ENCODE data around the gene C1QL1.
A peak's percentile ranks its signal among the peaks of the same experiment; 100 is the strongest.

The C1QL1 gene

DNA sequence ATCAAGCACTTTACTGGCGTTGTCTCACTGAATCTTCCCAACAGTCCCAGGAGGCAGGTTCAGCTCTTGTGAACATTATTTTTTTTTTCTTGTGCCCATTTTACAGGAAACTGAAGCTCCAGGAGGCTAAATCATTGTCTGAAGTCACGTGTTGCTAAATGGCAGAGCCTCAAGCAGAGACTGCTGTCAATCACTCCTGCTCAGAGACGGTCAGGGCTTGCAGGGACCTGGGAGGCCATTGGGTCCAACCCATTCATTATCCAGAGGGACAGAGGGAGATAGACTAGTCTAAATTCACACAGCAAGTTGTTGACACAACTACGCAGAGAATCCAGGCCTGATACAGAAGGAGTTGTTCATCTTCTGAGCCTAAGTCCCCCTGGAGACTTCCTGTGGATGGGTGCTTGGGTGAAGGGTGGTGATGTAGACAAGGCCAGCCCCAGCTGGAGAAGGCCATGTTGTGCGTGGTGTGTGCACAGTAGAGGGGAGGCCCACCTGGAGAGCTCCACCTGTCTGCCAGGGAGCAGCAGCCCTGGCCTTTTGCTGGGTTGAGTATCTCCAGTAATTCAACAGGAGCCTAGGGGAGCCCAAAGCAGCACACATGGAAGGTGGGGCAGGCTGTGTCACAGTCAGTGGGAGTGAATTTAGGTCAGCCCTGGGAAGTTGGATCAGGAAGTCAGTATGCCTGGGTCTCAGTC, 24.3 kb upstream of the C1QL1 start:
- TF ChIP-seq POLR2A (IDR thresholded peaks at IDR 0.05; ENCODE audit: low read depth, low read length) (no peak), POU2F2 (IDR thresholded peaks at IDR 0.05; ENCODE audit: low read depth, low read length) (no peak), SPI1 (IDR thresholded peaks at IDR 0.05; ENCODE audit: low read depth, low read length) (no peak), TAF1 (IDR thresholded peaks at IDR 0.05; ENCODE audit: low read depth, low read length) (no peak), PAX5 (IDR thresholded peaks at IDR 0.05; ENCODE audit: insufficient read depth, low read length, severe bottlenecking) (no peak), POLR2AphosphoS5 (IDR thresholded peaks at IDR 0.05; ENCODE audit: low read depth, low read length) (no peak)
- DNase-seq (ENCODE audit: insufficient read length, low spot score) (no peak), FAIRE-seq (no peak)

GRCh38 chr17:44990994-44991393, 22.9 kb upstream of the C1QL1 start:
- TF ChIP-seq TAF1 (IDR thresholded peaks at IDR 0.05; ENCODE audit: low read depth, low read length) (no peak), POU2F2 (IDR thresholded peaks at IDR 0.05; ENCODE audit: low read depth, low read length) (no peak), POLR2A (IDR thresholded peaks at IDR 0.05; ENCODE audit: low read depth, low read length) (no peak), SPI1 (IDR thresholded peaks at IDR 0.05; ENCODE audit: low read depth, low read length) (no peak), PAX5 (IDR thresholded peaks at IDR 0.05; ENCODE audit: insufficient read depth, low read length, severe bottlenecking) (no peak), POLR2AphosphoS5 (IDR thresholded peaks at IDR 0.05; ENCODE audit: low read depth, low read length) (no peak)
- no peak for DNase-seq (ENCODE audit: insufficient read length, low spot score)
- FAIRE-seq: no peak

GRCh38 chr17:44989552-44990138, 21.5 kb upstream of the C1QL1 start:
- TF ChIP-seq POU2F2 (IDR thresholded peaks at IDR 0.05; ENCODE audit: low read depth, low read length) (peak; percentile 29; the same call in 1 of the 2 replicates), SPI1 (IDR thresholded peaks at IDR 0.05; ENCODE audit: low read depth, low read length) (no peak), PAX5 (IDR thresholded peaks at IDR 0.05; ENCODE audit: insufficient read depth, low read length, severe bottlenecking) (peak; percentile 78)
- peak; percentile 85 for FAIRE-seq

DNA sequence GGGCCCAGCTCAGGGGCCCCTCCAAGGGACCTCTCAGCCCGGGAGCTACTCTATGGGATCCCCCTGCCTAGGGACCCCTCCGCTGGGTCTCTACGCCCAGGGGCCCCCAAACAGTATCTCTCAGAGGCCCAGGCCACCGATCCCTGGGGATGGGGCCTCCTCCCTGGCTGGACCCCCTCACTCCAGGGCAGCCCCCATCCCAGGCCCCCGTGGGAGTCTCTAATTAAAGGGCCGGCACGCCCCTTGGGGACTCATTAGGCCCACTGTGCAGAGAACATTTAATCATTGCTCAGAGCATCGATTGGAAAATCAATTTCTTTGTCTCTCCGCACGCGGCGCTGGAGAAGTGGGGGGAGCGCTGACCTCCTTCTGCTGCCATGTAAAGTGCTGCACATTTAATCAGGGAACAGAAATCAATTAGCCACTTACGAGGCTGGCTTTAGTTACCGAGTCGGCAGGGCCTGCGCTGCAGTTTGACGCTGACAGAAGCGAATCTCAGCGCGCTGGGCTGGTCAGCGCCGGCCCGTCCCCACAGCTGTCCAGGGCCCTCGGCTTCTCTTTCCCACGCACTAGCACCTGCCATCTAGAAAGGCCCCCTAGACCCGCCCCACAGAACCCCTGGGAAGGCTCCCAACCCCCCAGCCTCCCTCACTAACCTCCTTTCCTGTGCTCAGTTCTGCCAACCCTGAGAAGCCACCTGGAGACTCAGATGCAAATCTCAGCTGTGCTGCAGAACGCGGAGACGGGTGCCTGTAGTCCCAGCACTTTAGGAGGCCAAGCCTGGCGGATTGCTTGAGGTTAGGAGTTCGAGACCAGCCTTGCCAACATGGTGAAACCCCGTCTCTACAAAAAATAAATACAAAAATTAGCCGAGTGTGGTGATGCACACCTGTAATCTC, 20.2 kb upstream of the C1QL1 start:
- TF ChIP-seq POLR2AphosphoS5 (IDR thresholded peaks at IDR 0.05; ENCODE audit: low read depth, low read length): no peak
- TF ChIP-seq POU2F2 (IDR thresholded peaks at IDR 0.05; ENCODE audit: low read depth, low read length): no peak
- no peak for TF ChIP-seq POLR2A (IDR thresholded peaks at IDR 0.05; ENCODE audit: low read depth, low read length)
- TF ChIP-seq SPI1 (IDR thresholded peaks at IDR 0.05; ENCODE audit: low read depth, low read length): no peak
- no peak for TF ChIP-seq PAX5 (IDR thresholded peaks at IDR 0.05; ENCODE audit: insufficient read depth, low read length, severe bottlenecking)
- TF ChIP-seq TAF1 (IDR thresholded peaks at IDR 0.05; ENCODE audit: low read depth, low read length): no peak
- FAIRE-seq: peak; percentile 68
- DNase-seq (ENCODE audit: insufficient read length, low spot score): no peak

More at GRCh38 chr17:44989552-44990138, 21.5 kb upstream of the C1QL1 start:
- DNase-seq (ENCODE audit: insufficient read length, low spot score): no peak

DNA sequence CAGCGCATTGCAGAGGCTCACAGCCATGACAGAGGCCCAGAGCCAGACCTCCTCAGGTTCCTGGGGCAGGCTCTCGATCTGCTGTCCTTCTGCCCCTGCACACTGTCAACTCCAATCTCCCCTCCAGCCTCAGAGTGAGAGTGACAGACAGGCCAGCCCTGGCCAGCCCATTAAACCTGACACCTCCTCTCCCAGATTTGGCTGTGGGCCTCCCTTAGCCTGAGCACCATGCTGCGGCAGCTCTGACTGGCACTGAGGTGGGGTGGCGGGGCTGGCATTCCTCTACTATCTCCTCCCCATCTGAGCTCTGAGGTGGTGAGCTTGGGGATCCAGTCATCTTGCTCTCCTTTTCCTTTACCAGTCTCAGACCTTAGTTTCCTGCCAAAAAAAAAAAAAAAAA, 15.5 kb upstream of the C1QL1 start:
- no peak for FAIRE-seq
- TF ChIP-seq POU2F2 (IDR thresholded peaks at IDR 0.05; ENCODE audit: low read depth, low read length): no peak
- no peak for TF ChIP-seq POLR2AphosphoS5 (IDR thresholded peaks at IDR 0.05; ENCODE audit: low read depth, low read length)
- no peak for DNase-seq (ENCODE audit: insufficient read length, low spot score)

DNA sequence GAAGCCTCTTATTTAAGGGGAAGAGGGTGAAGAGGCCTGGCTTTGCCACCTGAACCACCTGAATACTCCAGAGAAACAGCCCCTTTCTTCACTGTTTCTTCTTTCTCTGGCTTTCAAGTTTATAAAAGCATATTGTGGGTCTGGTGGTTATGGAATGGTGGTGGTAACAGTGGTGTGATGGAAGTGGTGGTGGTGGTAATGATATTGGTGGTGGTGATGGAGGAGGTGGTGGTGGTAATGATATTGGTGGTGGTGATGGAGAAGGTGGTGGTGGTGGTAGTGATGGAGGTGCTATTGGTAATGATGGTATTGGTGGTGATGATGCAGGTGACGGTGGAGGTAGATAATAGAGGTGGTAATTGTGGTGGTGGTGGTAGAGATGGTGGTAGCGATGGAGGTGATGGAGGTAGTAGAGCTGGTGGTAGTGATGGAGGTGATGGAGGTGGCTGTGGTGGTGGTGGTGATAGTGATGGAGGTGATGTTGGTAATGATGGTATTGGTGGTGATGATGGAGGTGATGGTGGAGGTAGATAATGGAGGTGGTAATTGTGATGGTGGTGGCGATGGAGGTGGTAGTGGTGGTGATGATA, 14.1 kb upstream of the C1QL1 start:
- peak; percentile 55 for FAIRE-seq
- TF ChIP-seq POLR2A (IDR thresholded peaks at IDR 0.05; ENCODE audit: low read depth, low read length): no peak
- no peak for TF ChIP-seq POU2F2 (IDR thresholded peaks at IDR 0.05; ENCODE audit: low read depth, low read length)
- TF ChIP-seq SPI1 (IDR thresholded peaks at IDR 0.05; ENCODE audit: low read depth, low read length): no peak
- TF ChIP-seq PAX5 (IDR thresholded peaks at IDR 0.05; ENCODE audit: insufficient read depth, low read length, severe bottlenecking): no peak
- no peak for TF ChIP-seq POLR2AphosphoS5 (IDR thresholded peaks at IDR 0.05; ENCODE audit: low read depth, low read length)
- no peak for TF ChIP-seq TAF1 (IDR thresholded peaks at IDR 0.05; ENCODE audit: low read depth, low read length)
- DNase-seq (ENCODE audit: insufficient read length, low spot score): no peak

GRCh38 chr17:44981221-44981968, 13.3 kb upstream of the C1QL1 start:
- FAIRE-seq (no peak), DNase-seq (ENCODE audit: insufficient read length, low spot score) (no peak)
- TF ChIP-seq PAX5 (IDR thresholded peaks at IDR 0.05; ENCODE audit: insufficient read depth, low read length, severe bottlenecking) (no peak), SPI1 (IDR thresholded peaks at IDR 0.05; ENCODE audit: low read depth, low read length) (no peak), POLR2AphosphoS5 (IDR thresholded peaks at IDR 0.05; ENCODE audit: low read depth, low read length) (no peak), POU2F2 (IDR thresholded peaks at IDR 0.05; ENCODE audit: low read depth, low read length) (no peak), TAF1 (IDR thresholded peaks at IDR 0.05; ENCODE audit: low read depth, low read length) (no peak), POLR2A (IDR thresholded peaks at IDR 0.05; ENCODE audit: low read depth, low read length) (no peak)

DNA sequence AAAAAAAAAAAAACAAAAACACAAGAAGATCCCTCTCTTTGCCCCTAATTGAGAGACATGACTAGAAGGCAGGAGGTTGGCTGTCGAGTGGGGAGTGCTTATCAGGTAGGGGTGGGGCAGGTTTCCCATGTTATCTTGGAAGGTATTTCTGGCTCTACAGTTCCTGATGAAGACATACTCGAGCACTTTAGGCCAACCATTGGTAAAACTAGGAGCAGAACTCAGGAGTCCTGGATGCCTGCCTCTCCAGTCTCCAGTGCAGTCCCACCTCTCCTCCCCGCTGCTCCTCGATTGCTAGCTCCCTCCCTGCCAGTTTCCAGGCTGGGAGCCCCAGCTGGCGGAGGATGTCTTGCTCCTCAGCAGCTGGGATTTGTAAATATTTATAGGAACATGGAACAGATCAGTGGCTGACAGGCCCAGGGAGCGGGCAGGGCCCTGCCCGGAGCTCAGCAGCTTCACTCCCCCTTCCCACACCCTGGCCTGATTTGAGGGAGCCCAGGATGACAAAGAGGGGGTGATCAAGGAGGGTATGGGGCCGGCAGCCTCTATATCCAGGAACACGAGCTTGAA, 11.4 kb upstream of the C1QL1 start:
- TF ChIP-seq POLR2AphosphoS5 (IDR thresholded peaks at IDR 0.05; ENCODE audit: low read depth, low read length): no peak
- TF ChIP-seq POU2F2 (IDR thresholded peaks at IDR 0.05; ENCODE audit: low read depth, low read length): no peak
- TF ChIP-seq TAF1 (IDR thresholded peaks at IDR 0.05; ENCODE audit: low read depth, low read length): no peak
- TF ChIP-seq POLR2A (IDR thresholded peaks at IDR 0.05; ENCODE audit: low read depth, low read length): no peak
- TF ChIP-seq PAX5 (IDR thresholded peaks at IDR 0.05; ENCODE audit: insufficient read depth, low read length, severe bottlenecking): no peak
- no peak for DNase-seq (ENCODE audit: insufficient read length, low spot score)

More for the DNA sequence above, 11.4 kb upstream of the C1QL1 start:
- FAIRE-seq: no peak
